CD4-positive, CD25-positive, alpha-beta regulatory T cell (primary cell): ENCODE measurements around the gene RNLS. TPM values are rescaled to one million over a fixed set of nuclear protein-coding genes. Genes with fewer than 3 reads are reported as not detected.

Source experiments
- ATAC-seq, 2 donors: fragments of 150-1000 bp; cut with Tn5 transposase; one replicate each; pipeline ENCODE4 v1.10.0; 2021; ENCODE audit warnings: low read depth in 2 of 2, moderate number of reproducible peaks in 2 of 2, moderate library complexity in 1 of 2
- DNase-seq, 3 donors: peaks; one replicate each; pipeline versions ENCODE4 v3.0.0 to v3.0.0-alpha.2; 2012 to 2022; ENCODE audit warnings: mixed read lengths in 1 of 3
- H3K27ac ChIP-seq: one replicate; pipeline ENCODE4 v1.7.0; 2013; ENCODE audit warnings: mild to moderate bottlenecking, low read length; ENCODE audit not compliant: insufficient read depth, poor library complexity, severe bottlenecking
- H3K27me3 ChIP-seq: one replicate; pipeline ENCODE4 v1.7.0; 2013; ENCODE audit warnings: low read length; ENCODE audit not compliant: control insufficient read depth, insufficient read depth
- H3K36me3 ChIP-seq: one replicate; pipeline ENCODE4 v1.7.0; 2013; ENCODE audit warnings: mild to moderate bottlenecking, low read length, moderate library complexity; ENCODE audit not compliant: control insufficient read depth, insufficient read depth
- H3K4me1 ChIP-seq: 2 replicates; pipeline ENCODE4 v1.7.0; 2013; ENCODE audit warnings: mild to moderate bottlenecking, low read length; ENCODE audit not compliant: insufficient read depth, control insufficient read depth, poor library complexity, severe bottlenecking
- H3K4me3 ChIP-seq: one replicate; pipeline ENCODE4 v1.7.0; 2013; ENCODE audit warnings: low read depth, mild to moderate bottlenecking, low read length, moderate library complexity
- H3K9me3 ChIP-seq, 2 experiments: 1 replicate in 1 of 2; 2 replicates in 1 of 2; pipeline ENCODE4 v1.7.0; 2013; ENCODE audit warnings: low read length in 2 of 2, mild to moderate bottlenecking in 1 of 2, moderate library complexity in 1 of 2; ENCODE audit not compliant: control insufficient read depth in 2 of 2
- H3K27ac Mint-ChIP-seq, 3 donors: one replicate each; pipeline ENCODE4 v1.8.0; 2020 to 2022; ENCODE audit warnings: mild to moderate bottlenecking in 3 of 3, mixed read lengths in 3 of 3, moderate library complexity in 2 of 3
- H3K27me3 Mint-ChIP-seq: one replicate; pipeline ENCODE4 v1.8.0; 2022; ENCODE audit warnings: mild to moderate bottlenecking, mixed read lengths
- H3K36me3 Mint-ChIP-seq: one replicate; pipeline ENCODE4 v1.8.0; 2020; ENCODE audit warnings: mixed read lengths
- H3K4me1 Mint-ChIP-seq, 4 donors: one replicate each; pipeline ENCODE4 v1.8.0; 2020 to 2022; ENCODE audit warnings: mixed read lengths in 4 of 4, mild to moderate bottlenecking in 1 of 4
- H3K4me3 Mint-ChIP-seq, 4 donors: one replicate each; pipeline ENCODE4 v1.8.0; 2020 to 2022; ENCODE audit warnings: mild to moderate bottlenecking in 4 of 4, mixed read lengths in 4 of 4, moderate library complexity in 3 of 4
- H3K9me3 Mint-ChIP-seq, 7 donors: one replicate each; pipeline ENCODE4 v1.8.0; 2020 to 2022; ENCODE audit warnings: mixed read lengths in 7 of 7, mild to moderate bottlenecking in 3 of 7, moderate library complexity in 2 of 7
- polyA plus RNA-seq, 4 donors: library from polyadenylated mRNA; unstranded; fragments of 300-500 nt; fragmentation: Illumina TruSeq; gene quantifications; one replicate each; pipeline ENCODE4 v1.2.3, GENCODE V29; 2021
- total RNA-seq: library from RNA; stranded (reverse); gene quantifications from one replicate; pipeline ENCODE4 v1.2.3, GENCODE V29; 2022

RNLS gene
- total and polyA plus RNA-seq, 5 donors from 2014 or later: 1.6 to 5.6 (median 4.4) TPM

DNA sequence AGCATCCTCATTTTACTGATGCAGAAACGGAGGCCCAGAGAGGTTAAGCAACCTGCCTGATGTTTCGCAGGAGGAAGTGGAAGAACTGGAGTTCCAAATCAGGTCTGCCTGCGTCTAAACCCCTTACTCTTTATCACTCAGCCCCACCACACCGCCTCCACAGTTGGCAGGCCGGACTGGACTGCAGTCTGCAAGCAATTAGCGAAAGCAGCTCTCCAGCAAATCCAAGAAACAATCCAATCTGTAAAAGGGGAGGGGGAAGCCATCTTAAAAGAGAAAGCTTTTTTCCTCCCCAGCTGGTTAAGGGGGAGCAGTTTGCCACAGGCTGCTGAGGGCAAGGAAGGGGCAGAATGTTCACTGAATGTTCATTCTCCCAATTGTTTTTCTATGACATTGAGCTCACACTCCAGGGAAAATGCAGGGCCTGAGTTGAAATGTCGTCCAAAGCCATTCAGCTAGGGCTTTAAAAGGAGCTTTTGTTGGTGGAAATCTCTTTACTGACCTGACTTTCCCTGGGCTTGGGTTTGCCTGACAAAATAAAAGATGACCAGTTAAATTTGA lies 350.1 kb downstream of the RNLS start:
- DNase-seq (no peak), ATAC-seq (no peak)
- Histone ChIP-seq H3K27ac (no peak overlapping the region), H3K4me1 (no peaks in the 10 kb centered on the region), H3K36me3 (no peaks in the 10 kb centered on the region), H3K27me3 (no peaks in the 10 kb centered on the region), H3K4me3 (no peak overlapping the region), H3K9me3 (no peaks in the 10 kb centered on the region)
- H3K4me3 Mint-ChIP-seq: no peak overlapping the region
- H3K9me3 Mint-ChIP-seq: peaks cover 0 to 7% (median 3%) of the 10 kb centered on the region in 7 donors
- H3K36me3 Mint-ChIP-seq: no peaks in the 10 kb centered on the region
- peaks cover 0 to 4% (median 0%) of the 10 kb centered on the region in 4 donors for H3K4me1 Mint-ChIP-seq
- no peak overlapping the region for H3K27ac Mint-ChIP-seq
- no peaks in the 10 kb centered on the region for H3K27me3 Mint-ChIP-seq

DNA sequence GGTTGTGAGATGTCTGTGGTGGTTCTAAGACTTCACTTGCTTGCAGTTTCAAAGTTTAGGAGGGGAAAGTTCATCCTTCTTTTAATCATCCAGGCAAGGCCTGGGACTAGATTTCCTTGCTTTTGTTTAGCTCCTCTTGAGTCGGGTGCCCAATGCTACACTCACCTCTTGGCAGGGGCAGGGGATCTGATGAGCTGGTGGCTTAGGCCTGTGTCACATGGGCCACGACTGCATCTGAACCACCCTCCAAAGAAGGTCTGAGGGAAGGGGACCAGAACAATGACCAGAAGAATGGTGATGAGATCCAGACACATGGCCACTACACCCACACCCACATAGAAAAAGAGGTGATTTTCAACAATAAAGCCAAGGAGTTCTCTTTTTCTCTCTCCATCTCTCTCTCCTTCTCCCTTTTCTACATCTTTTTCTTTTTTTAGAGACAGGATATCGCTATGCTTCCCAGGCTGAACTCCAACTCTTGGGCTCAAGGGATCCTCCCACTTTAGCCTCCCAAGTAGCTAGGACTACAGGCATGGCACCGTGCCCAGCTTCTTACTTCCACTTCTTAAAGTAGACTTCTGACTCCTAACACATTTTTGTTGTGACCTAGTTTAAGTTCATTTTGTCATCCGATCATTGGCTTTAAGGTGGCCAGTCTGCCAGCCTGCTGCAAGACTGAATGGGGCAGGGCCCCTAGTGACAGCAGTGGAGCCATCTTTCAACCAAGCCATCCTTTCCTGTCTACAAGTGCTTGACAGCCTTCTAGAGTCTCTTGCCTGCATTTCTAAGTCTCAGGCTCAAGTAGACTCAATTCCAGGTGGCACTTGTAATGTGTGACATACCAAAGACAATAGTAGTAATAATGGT lies 350.9 kb downstream of the RNLS start:
- peaks cover 0 to 7% (median 3%) of the 10 kb centered on the region in 7 donors for H3K9me3 Mint-ChIP-seq
- H3K4me3 Mint-ChIP-seq: no peak overlapping the region

DNA sequence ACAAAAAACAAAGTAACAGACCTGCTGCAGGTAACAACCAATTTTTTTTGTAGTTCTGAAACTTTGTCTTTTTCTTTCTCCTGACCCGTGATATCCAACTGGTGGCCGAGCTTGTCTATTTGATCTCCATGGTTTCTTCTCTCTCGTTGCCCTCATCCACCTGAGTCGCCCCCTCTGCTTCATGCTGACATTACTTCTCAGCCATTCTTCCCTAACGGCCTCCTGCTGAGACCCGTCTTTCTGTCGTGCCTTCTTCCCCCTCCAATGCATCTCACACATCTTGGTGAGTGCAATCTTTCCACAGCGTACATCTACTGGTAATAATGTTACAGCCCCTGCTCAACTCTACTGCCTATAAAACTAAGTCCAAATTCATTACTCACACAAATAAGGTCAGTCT lies 352.9 kb downstream of the RNLS start:
- Mint-ChIP-seq H3K9me3 (peaks cover 0 to 6% (median 3%) of the 10 kb centered on the region in 7 donors), H3K27ac (no peak overlapping the region), H3K4me3 (no peak overlapping the region), H3K36me3 (no peaks in the 10 kb centered on the region), H3K4me1 (peaks cover 0 to 2% (median 0%) of the 10 kb centered on the region in 4 donors), H3K27me3 (no peaks in the 10 kb centered on the region)
- Histone ChIP-seq H3K9me3 (no peaks in the 10 kb centered on the region), H3K27ac (no peak overlapping the region), H3K27me3 (no peaks in the 10 kb centered on the region), H3K4me3 (no peak overlapping the region), H3K36me3 (no peaks in the 10 kb centered on the region), H3K4me1 (no peaks in the 10 kb centered on the region)
- ATAC-seq (no peak), DNase-seq (no peak)

More for the DNA sequence above, 350.9 kb downstream of the RNLS start:
- Histone ChIP-seq H3K4me3 (no peak overlapping the region), H3K4me1 (no peaks in the 10 kb centered on the region), H3K36me3 (no peaks in the 10 kb centered on the region), H3K9me3 (no peaks in the 10 kb centered on the region), H3K27ac (no peak overlapping the region), H3K27me3 (no peaks in the 10 kb centered on the region)
- ATAC-seq (no peak), DNase-seq (no peak)
- no peak overlapping the region for H3K27ac Mint-ChIP-seq
- H3K36me3 Mint-ChIP-seq: no peaks in the 10 kb centered on the region
- H3K27me3 Mint-ChIP-seq: no peaks in the 10 kb centered on the region
- H3K4me1 Mint-ChIP-seq: peaks cover 0 to 4% (median 0%) of the 10 kb centered on the region in 4 donors

DNA sequence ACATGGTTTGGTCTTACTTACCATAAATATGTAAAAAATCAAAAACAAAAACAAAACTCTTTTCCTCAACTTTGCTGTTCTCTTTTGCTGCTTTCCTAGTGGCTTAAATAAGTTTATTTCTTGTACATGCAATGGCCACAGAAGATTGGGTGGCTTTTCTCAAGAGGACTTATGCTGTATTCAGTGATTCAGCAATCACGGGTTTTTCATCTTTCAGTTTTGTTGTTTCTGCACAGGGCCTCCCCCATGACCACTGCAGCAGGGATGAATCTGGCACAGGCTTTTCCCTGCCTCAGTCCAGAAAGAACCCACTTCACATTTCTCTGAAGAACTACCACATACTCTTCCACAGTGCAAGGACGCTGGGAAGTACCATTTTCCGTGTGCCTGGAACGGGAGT lies 355.0 kb downstream of the RNLS start:
- H3K36me3 Mint-ChIP-seq: no peaks in the 10 kb centered on the region
- H3K4me1 Mint-ChIP-seq: peaks cover 0 to 2% (median 0%) of the 10 kb centered on the region in 4 donors
- ATAC-seq: no peak
- Histone ChIP-seq H3K27ac (no peak overlapping the region), H3K36me3 (no peaks in the 10 kb centered on the region), H3K27me3 (no peaks in the 10 kb centered on the region), H3K9me3 (no peaks in the 10 kb centered on the region), H3K4me3 (no peak overlapping the region), H3K4me1 (no peaks in the 10 kb centered on the region)
- H3K27me3 Mint-ChIP-seq: no peaks in the 10 kb centered on the region
- H3K9me3 Mint-ChIP-seq: peaks cover 0 to 6% (median 3%) of the 10 kb centered on the region in 7 donors
- no peak for DNase-seq
- no peak overlapping the region for H3K27ac Mint-ChIP-seq
- H3K4me3 Mint-ChIP-seq: no peak overlapping the region

DNA sequence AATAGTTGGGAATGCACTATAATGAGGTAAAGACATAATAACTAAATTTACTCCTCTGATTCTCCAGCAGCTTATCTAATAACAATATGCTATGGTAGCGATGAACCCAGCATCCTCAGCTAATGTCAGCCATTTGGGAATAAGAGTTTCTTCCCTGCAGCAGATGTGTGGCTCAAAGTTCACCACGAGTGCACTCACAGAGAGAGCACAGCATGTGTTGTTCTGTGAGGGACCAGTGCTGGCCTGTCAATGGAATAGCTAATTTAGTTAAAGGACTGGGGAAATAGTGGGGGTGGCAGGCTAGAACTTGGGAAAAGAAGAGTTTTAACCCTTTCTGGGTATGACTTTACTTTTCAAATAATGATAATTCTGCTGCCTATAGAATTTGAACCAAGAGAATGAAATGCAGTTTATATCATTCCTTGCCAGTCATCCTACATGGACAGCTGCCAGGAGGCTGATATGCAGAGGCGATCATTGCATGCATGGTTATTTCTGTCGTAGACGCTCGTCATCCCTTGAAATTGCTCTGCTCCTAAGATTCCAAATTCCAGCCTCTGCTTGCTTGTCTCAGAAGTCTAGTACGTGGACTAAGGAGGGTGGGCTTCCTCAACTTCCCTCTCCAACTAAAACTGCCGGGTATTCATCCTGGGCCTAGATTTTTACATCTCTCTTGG lies 355.6 kb downstream of the RNLS start:
- no peak overlapping the region for H3K27ac ChIP-seq
- no peaks in the 10 kb centered on the region for H3K27me3 ChIP-seq
- no peak overlapping the region for H3K27ac Mint-ChIP-seq
- H3K36me3 Mint-ChIP-seq: no peaks in the 10 kb centered on the region
- no peaks in the 10 kb centered on the region for H3K9me3 ChIP-seq
- H3K4me3 Mint-ChIP-seq: no peak overlapping the region
- no peak for ATAC-seq
- H3K36me3 ChIP-seq: no peaks in the 10 kb centered on the region
- no peaks in the 10 kb centered on the region for H3K27me3 Mint-ChIP-seq
- DNase-seq: no peak
- no peak overlapping the region for H3K4me3 ChIP-seq
- peaks cover 0 to 2% (median 0%) of the 10 kb centered on the region in 4 donors for H3K4me1 Mint-ChIP-seq
- H3K9me3 Mint-ChIP-seq: peaks cover 0 to 6% (median 3%) of the 10 kb centered on the region in 7 donors
- no peaks in the 10 kb centered on the region for H3K4me1 ChIP-seq

DNA sequence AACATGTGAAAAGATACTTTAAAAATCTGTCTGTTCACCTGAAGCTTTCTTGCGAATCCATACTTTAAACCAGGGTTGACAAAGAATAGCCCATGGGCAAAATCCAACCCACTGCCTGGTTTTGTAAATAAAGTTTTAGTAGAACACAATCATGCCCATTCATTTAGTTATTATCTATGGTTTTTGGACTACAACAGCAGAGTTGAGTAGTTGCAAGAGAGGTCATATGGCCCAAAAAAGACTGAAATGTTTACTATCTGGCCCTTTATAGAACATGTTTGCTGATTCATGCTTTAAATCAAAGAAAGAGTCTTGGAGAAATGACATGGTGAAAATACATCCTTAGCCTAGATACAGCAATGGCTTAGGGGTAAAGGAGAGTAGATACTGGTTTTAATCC lies 356.2 kb downstream of the RNLS start:
- Mint-ChIP-seq H3K36me3 (no peaks in the 10 kb centered on the region), H3K27me3 (no peaks in the 10 kb centered on the region), H3K4me3 (no peak overlapping the region), H3K27ac (no peak overlapping the region), H3K9me3 (peaks cover 0 to 6% (median 3%) of the 10 kb centered on the region in 7 donors), H3K4me1 (peaks cover 0 to 2% (median 0%) of the 10 kb centered on the region in 4 donors)
- Histone ChIP-seq H3K36me3 (no peaks in the 10 kb centered on the region), H3K4me3 (no peak overlapping the region), H3K27me3 (no peaks in the 10 kb centered on the region), H3K9me3 (no peaks in the 10 kb centered on the region), H3K4me1 (no peaks in the 10 kb centered on the region), H3K27ac (no peak overlapping the region)
- ATAC-seq (no peak), DNase-seq (no peak)

DNA sequence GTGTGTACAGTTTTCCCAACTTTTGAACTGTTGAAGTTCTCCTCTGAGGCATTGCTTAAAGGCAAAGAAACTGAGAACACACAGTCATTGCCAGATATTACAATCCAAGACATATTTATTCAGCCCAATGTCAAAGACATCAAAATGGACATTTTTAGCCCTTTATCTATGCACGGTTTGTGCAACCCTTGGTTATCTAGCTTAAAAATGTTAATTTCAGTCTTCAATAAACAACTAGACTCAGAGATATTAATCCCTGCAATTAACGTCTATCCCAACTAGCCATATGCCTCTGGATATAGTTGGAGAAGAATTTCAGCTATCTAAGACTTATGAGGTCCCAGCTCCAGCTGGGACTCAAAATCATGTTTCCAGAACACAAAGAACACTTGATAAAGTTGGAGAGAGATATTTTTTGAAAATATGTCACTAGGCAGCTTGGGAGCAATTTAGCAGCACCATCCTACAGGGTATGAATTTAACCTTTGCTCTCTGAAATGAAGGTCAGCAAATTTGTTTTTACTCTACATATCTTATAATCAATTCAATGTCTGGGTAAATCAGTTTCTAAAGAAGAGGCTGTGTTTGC lies 357.0 kb downstream of the RNLS start:
- ATAC-seq (no peak), DNase-seq (no peak)
- H3K27ac Mint-ChIP-seq: no peak overlapping the region
- peaks cover 0 to 2% (median 0%) of the 10 kb centered on the region in 4 donors for H3K4me1 Mint-ChIP-seq
- Histone ChIP-seq H3K27ac (no peak overlapping the region), H3K36me3 (no peaks in the 10 kb centered on the region), H3K4me3 (no peak overlapping the region), H3K27me3 (no peaks in the 10 kb centered on the region), H3K4me1 (no peaks in the 10 kb centered on the region), H3K9me3 (no peaks in the 10 kb centered on the region)
- peaks cover 0 to 6% (median 3%) of the 10 kb centered on the region in 7 donors for H3K9me3 Mint-ChIP-seq
- no peak overlapping the region for H3K4me3 Mint-ChIP-seq
- no peaks in the 10 kb centered on the region for H3K36me3 Mint-ChIP-seq
- no peaks in the 10 kb centered on the region for H3K27me3 Mint-ChIP-seq
